Measurements from ENCODE around the gene PELI2.

- TF ChIP-seq EZH2 (IDR thresholded peaks at IDR 0.05; ENCODE audit: low read length) (no peak), CTCF (optimal IDR thresholded peaks at IDR 0.05 in 1 of 3, IDR thresholded peaks at IDR 0.05 in 1 of 3, conservative IDR thresholded peaks at IDR 0.05 in 1 of 3; ENCODE audit: extremely low read depth in 1 of 3, insufficient read depth in 2 of 3, low read length in 3 of 3) (no peak)
These were observed 30.0 kb downstream of the PELI2 start for GRCh38 chr14:56147986-56148901.

All from keratinocyte (primary cell).